Aorta (tissue), 5 donors: ENCODE measurements around the gene NTNG1. TPM values are rescaled to one million over a fixed set of nuclear protein-coding genes. Genes with fewer than 3 reads are reported as not detected.
A peak's percentile ranks its signal among the peaks of the same experiment; 100 is the strongest.
"Not testable (repeated sequence)": the region's sequence is repeated elsewhere in the genome, so short reads cannot be mapped to it uniquely, and the experiment has no call there.

Source experiments
- ATAC-seq: fragments of 200-7000 bp; cut with Tn5 transposase; one replicate; pipeline ENCODE4 v1.9.1; 2022; ENCODE audit warnings: moderate library complexity; ENCODE audit not compliant: low FRiP score
- DNase-seq, 2 donors: peaks; one replicate each; pipeline ENCODE4 v3.0.0-alpha.2; 2020
- H3K27ac ChIP-seq, 2 donors: one replicate each; pipeline ENCODE4 v1.5.1; 2013; ENCODE audit warnings: low read length in 2 of 2, mild to moderate bottlenecking in 2 of 2, moderate library complexity in 2 of 2, control low read depth in 1 of 2, inconsistent platforms in 1 of 2, low read depth in 1 of 2
- H3K27me3 ChIP-seq, 2 donors: one replicate each; pipeline ENCODE4 v1.6.1; 2013; ENCODE audit warnings: control low read depth in 1 of 2, low read length in 1 of 2, mild to moderate bottlenecking in 1 of 2, moderate library complexity in 1 of 2; ENCODE audit not compliant: insufficient read depth in 2 of 2, control insufficient read depth in 1 of 2
- H3K36me3 ChIP-seq, 2 donors: one replicate each; pipeline ENCODE4 v1.6.1; 2013; ENCODE audit warnings: control low read depth in 1 of 2, low read length in 1 of 2, mild to moderate bottlenecking in 1 of 2; ENCODE audit not compliant: insufficient read depth in 2 of 2, control insufficient read depth in 1 of 2
- H3K4me1 ChIP-seq, 2 donors: one replicate each; pipeline ENCODE4 v1.6.1; 2013; ENCODE audit warnings: low read length in 2 of 2, control low read depth in 1 of 2, mild to moderate bottlenecking in 1 of 2, moderate library complexity in 1 of 2; ENCODE audit not compliant: insufficient read depth in 2 of 2, control insufficient read depth in 1 of 2
- H3K4me3 ChIP-seq, 2 donors: one replicate each; pipeline ENCODE4 v1.5.1; 2013; ENCODE audit warnings: low read length in 2 of 2, control low read depth in 1 of 2, mild to moderate bottlenecking in 1 of 2
- H3K9me3 ChIP-seq: one replicate; pipeline ENCODE4 v1.6.1; 2013; ENCODE audit warnings: mild to moderate bottlenecking, low read length; ENCODE audit not compliant: control insufficient read depth
- WGBS, 2 donors: extraction: QIAGEN DNeasy Blood & Tissue Kit; methylation state at CpG; one replicate each; pipeline ENCODE4 v1.1.7; 2013; 5-methylcytosine and 5-hydroxymethylcytosine counted together
- intact Hi-C, 2 donors: fragments of 100-400 bp; cut with DNase I; formaldehyde crosslinking; loops; one replicate each; pipeline versions ENCODE4 v1.14.2 to v1.15.0; 2022
- polyA plus RNA-seq, 2 donors: library from polyadenylated mRNA; stranded (reverse); fragments of 200-250 nt; gene quantifications; one replicate each; pipeline ENCODE4 v1.2.3, GENCODE V29; 2013
- total RNA-seq, 2 donors: library from RNA; stranded (reverse); fragmentation: NEBNext Ultra II Directional; extraction: Animal tissue kit (Norgen Biotek cat#: 25700); gene quantifications; one replicate each; pipeline ENCODE4 v1.2.1, GENCODE V29; 2021
- donor health status: healthy with polysubstance abuse.
- donor health status: Bipolar disorder and iron deficiency.
- donor health status: DM: no; HTN: no; CAD: no.
- donor health status: DM: no; HTN: no; CAD: no.
- donor health status: DM: yes; HTN: yes; CAD: no.

NTNG1 gene
- total and polyA plus RNA-seq, 4 donors = 1.0 to 1.8 TPM; not detected in 2

DNA sequence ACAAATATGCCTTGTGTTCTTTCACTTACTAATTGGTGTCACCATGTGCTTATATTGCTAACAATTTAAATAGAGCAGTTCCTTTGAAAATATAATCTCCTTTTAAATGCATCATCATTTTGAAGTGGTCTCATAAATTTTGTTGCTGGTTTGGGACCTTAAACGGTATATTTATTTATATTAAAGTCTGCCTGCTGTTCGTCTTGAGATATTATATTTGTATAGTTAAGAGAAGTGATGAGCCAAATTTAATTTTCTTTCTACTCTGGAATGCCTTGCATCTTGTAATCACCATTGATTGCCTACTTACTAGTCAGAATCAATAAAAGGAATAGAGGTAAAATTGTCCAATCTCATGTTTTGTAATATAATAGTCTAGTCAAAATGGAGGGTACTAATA lies 91.6 kb downstream of the NTNG1 start:
- WGBS, 2 donors = 45 to 48% methylated on average over 2 of the region's 2 CpGs
- Histone ChIP-seq H3K27ac (no peak overlapping the region), H3K36me3 (no peaks in the 10 kb centered on the region), H3K27me3 (no peaks in the 10 kb centered on the region), H3K9me3 (peaks cover 2% of the 10 kb centered on the region), H3K4me3 (no peak overlapping the region), H3K4me1 (no peaks in the 10 kb centered on the region)
- intact Hi-C loops = no loop called here
- no peak for DNase-seq
- no peak for ATAC-seq

DNA sequence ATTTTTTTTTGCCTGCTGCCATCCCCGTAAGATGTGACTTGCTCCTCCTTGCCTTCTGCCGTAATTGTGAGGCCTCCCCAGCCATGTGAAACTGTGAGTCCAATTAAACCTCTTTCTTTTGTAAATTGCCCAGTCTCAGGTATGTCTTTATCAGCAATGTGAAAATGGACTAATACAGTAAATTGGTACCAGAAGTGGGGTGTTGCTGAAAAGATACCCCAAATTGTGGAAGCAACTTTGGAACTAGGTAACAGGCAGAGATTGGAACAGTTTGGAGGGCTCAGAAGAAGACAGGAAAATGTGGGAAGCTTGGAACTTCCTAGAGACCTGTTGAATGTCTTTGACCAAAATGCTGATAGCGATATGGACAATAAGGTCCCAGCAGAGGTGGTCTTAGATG lies 95.9 kb downstream of the NTNG1 start:
- 94 to 95% methylated on average over 3 of the region's 3 CpGs for WGBS, 2 donors
- H3K4me1 ChIP-seq, H3K9me3 ChIP-seq, H3K27me3 ChIP-seq, H3K4me3 ChIP-seq, H3K27ac ChIP-seq, ATAC-seq, DNase-seq, H3K36me3 ChIP-seq, intact Hi-C loops: not testable (repeated sequence)

DNA sequence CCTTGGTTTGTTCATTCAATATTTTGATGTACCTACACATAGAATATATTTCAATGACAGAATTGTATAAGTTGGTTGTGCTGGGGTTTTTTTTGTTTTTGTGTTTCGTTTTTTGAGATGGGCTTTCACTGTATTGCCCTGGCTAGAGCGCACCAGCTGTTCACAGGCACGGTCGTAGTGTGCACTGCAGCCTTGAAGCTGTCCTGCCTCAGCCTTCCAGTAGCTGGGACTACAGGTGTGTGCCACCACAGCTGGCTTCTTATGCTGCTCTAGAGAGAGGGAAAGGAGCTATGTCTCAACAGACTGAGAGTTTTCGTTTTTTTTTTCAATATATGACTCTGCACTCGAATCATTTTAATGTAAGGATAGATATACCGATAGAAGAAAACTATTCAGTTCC lies 102.6 kb downstream of the NTNG1 start:
- H3K27ac ChIP-seq = no peak overlapping the region
- 82 to 87% methylated on average over 7 of the region's 7 CpGs for WGBS, 2 donors
- no peak overlapping the region for H3K4me3 ChIP-seq
- no peaks in the 10 kb centered on the region for H3K9me3 ChIP-seq
- intact Hi-C loops = no loop called here
- no peaks in the 10 kb centered on the region for H3K36me3 ChIP-seq
- ATAC-seq (peak; percentile 41), DNase-seq (no peak)
- H3K4me1 ChIP-seq = no peaks in the 10 kb centered on the region
- no peaks in the 10 kb centered on the region for H3K27me3 ChIP-seq

DNA sequence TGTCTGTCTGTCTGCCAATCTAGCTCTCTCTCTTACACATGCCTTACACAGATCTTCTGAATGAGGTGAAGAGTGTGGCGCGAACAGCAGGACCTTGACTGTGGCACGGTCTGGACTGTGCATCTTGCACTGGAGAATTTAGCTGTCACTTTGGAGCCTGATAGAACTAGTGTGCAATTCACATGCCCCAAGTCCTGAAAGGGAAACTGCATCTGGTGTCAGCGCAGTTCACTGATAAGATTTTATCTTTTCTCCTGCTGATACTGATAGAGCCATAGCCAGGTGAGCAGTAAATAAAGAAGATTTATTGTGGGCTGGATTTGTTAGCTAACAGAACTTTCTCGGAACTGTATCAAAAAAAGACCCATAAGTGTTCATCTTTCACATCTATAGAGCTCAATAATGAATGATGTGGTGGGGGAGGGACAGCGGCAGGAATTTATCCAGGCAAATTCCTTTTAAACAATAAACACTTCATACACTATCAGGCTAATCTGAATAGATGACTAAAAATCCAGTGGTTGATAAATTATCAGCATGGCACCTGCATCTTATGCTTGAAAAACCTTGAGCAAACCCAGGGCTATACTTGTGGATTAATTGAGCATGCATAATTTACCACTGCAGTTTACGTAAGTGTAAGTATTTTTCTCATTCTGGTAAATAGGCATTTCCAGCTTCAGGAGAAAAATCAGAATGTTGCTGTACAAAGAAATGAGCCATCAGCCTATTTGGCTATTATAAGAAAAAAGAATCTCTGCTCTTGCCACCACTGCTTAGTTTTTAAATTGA lies 104.1 kb downstream of the NTNG1 start:
- Histone ChIP-seq H3K4me1 (no peaks in the 10 kb centered on the region), H3K27ac (no peak overlapping the region), H3K9me3 (no peaks in the 10 kb centered on the region), H3K4me3 (no peak overlapping the region), H3K27me3 (no peaks in the 10 kb centered on the region), H3K36me3 (no peaks in the 10 kb centered on the region)
- ATAC-seq (no peak), DNase-seq (no peak)
- WGBS, 2 donors = 56 to 61% methylated on average over 7 of the region's 7 CpGs
- intact Hi-C loops = no loop called here

DNA sequence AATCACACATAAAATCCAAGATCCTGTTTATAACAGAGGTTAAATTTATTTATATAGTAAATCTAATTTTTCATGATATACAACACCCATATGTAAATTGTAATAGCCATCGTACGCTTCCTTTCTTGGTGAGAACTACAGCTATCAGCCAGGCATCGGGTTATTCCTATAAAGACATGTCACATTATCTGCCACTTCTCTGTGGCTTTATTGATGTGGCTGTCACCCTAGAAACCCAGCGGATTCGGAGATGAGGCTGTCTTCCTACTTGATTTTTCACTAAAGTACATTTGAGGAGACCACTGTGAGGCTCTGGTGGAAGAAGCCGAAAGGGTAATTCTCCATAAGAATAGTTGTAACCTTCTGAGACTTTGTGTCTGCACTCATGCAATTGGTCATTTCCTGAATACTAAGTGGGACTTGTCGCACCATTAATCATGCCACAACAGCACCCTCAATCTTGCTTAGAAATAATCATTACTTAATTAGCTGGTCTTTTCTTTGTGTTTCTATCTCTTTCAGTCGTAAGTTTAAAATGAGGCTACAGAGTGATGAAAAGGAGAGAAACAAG lies 106.0 kb downstream of the NTNG1 start:
- Histone ChIP-seq H3K36me3 (no peaks in the 10 kb centered on the region), H3K27ac (no peak overlapping the region), H3K9me3 (no peaks in the 10 kb centered on the region), H3K4me1 (no peaks in the 10 kb centered on the region), H3K4me3 (no peak overlapping the region), H3K27me3 (no peaks in the 10 kb centered on the region)
- intact Hi-C loops = no loop called here
- DNase-seq (no peak), ATAC-seq (no peak)
- WGBS, 2 donors = 65 to 72% methylated on average over 8 of the region's 8 CpGs

DNA sequence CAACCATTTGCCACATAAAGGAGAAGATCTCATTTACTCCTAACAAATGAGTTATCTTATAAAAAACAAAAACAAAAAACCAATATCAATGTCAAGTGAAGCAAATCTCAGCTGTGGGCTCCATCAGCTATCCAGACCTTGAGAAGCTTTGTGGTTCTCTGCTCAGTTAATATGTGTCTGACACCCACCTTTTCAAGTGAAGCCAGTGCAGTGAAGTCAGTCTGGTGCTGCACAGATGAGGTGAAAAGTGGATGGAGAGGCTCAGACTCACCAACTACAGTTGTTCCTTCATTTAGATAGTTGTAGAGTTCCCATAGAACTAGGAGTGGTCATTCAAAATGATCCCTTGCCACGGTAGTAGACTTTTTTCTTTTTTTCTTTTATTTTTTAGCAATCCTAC lies 106.8 kb downstream of the NTNG1 start:
- ATAC-seq (no peak), DNase-seq (no peak)
- no peak overlapping the region for H3K27ac ChIP-seq
- no peak overlapping the region for H3K4me3 ChIP-seq
- H3K27me3 ChIP-seq = no peaks in the 10 kb centered on the region
- no peaks in the 10 kb centered on the region for H3K9me3 ChIP-seq
- no peaks in the 10 kb centered on the region for H3K4me1 ChIP-seq
- H3K36me3 ChIP-seq = no peaks in the 10 kb centered on the region
- 44 to 59% methylated on average over 1 of the region's 1 CpG for WGBS, 2 donors
- intact Hi-C loops = no loop called here

DNA sequence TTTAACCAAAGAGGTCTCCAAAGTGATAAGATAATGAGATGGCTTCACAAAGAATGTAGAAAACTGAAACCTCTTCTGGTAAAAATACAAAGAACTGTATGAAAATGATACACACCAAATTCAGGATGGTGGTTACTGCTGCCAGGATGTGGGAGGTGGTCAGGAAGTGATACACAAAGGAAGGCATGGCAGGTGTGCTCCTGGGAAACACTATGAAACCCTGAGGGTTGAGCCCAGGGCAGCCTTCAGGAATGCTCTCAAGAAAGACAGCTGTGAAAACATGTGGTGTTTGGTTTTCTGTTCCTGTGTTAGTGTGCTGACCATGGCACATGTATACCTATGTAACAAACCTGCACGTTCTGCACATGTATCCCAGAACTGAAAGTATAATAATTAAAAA lies 109.3 kb downstream of the NTNG1 start:
- intact Hi-C loops = no loop called here
- DNase-seq (no peak), ATAC-seq (no peak)
- H3K4me1 ChIP-seq = no peaks in the 10 kb centered on the region
- WGBS, 2 donors = 14 to 33% methylated on average over 1 of the region's 1 CpG
- no peak overlapping the region for H3K27ac ChIP-seq
- no peaks in the 10 kb centered on the region for H3K36me3 ChIP-seq
- no peaks in the 10 kb centered on the region for H3K27me3 ChIP-seq
- no peak overlapping the region for H3K4me3 ChIP-seq
- H3K9me3 ChIP-seq = no peaks in the 10 kb centered on the region

DNA sequence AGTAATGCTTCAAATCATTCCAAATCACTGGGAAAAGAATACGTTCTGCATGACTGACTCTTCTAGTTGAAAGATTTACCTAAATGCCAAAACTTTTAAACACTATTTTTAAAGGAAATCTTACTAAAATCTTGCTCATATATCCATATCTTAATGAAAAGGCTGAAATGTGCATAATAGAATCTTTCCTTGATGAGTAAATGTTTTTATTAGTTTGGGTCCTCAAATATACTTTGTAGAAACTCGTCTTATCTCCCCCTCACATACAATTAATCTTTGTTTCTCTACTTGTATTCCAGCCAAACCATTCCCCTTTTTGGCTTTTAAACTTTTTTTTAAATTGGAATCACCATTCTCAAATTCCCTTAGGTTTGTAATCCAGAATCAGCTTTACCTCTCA lies 110.2 kb downstream of the NTNG1 start:
- no peaks in the 10 kb centered on the region for H3K4me1 ChIP-seq
- no peak for DNase-seq
- no peak for ATAC-seq
- no peaks in the 10 kb centered on the region for H3K36me3 ChIP-seq
- no peak overlapping the region for H3K4me3 ChIP-seq
- intact Hi-C loops = no loop called here
- H3K27ac ChIP-seq = no peak overlapping the region
- no peaks in the 10 kb centered on the region for H3K9me3 ChIP-seq
- H3K27me3 ChIP-seq = no peaks in the 10 kb centered on the region
- 2 to 6% methylated on average over 2 of the region's 2 CpGs for WGBS, 2 donors

DNA sequence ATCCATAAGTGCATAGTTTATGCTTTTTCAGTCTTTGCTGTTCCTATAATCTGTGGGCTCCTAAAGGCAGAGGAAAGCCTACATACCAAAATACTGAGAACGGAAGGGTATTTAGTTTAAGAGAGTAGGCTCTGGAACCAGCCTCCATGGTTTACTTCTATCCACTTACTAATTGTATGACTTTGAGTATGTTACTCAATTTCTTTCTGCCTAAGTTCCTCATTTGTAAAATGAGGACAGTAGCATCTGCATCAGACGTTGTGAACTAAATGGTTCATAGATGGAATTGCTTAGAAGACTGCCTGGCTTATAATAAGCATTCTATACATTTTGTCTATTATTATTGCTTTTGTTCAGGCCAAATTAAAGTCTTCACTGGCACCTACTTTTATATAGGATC lies 111.0 kb downstream of the NTNG1 start:
- no peak for DNase-seq
- WGBS, 2 donors = 70 to 77% methylated on average over 2 of the region's 2 CpGs
- intact Hi-C loops = no loop called here
- H3K27ac ChIP-seq = no peak overlapping the region
- H3K9me3 ChIP-seq = no peaks in the 10 kb centered on the region
- no peaks in the 10 kb centered on the region for H3K27me3 ChIP-seq
- no peaks in the 10 kb centered on the region for H3K4me1 ChIP-seq
- H3K36me3 ChIP-seq = no peaks in the 10 kb centered on the region
- ATAC-seq = no peak
- H3K4me3 ChIP-seq = no peak overlapping the region
